Loucy (cell line): Measurements from ENCODE around the gene GADD45B.
"Not testable (repeated sequence)": the region's sequence is repeated elsewhere in the genome, so short reads cannot be mapped to it uniquely, and the experiment has no call there.

Experiments used
- H2AFZ ChIP-seq: fragments of 200-600 bp; sonication (generic); 2 replicates; pipeline ENCODE4 v1.6.0; 2016; ENCODE audit warnings: antibody characterized with exemption, mild to moderate bottlenecking, low read length, moderate library complexity
- H3F3A ChIP-seq: fragments of 200-600 bp; 2 replicates; pipeline ENCODE4 v1.6.0; 2016; ENCODE audit warnings: antibody characterized with exemption, low read depth, mild to moderate bottlenecking
- H3K27me3 ChIP-seq: fragments of 200-600 bp; sonication (generic); 2 replicates; pipeline ENCODE4 v1.6.1; 2014; ENCODE audit warnings: low read length, mild to moderate bottlenecking; ENCODE audit not compliant: insufficient read depth, poor library complexity, severe bottlenecking
- H3K36me3 ChIP-seq: fragments of 200-600 bp; sonication (generic); 2 replicates; pipeline ENCODE4 v1.6.1; 2016; ENCODE audit warnings: low read length; ENCODE audit not compliant: insufficient read depth
- H3K4me1 ChIP-seq: fragments of 200-600 bp; sonication (generic); 2 replicates; pipeline ENCODE4 v1.5.1; 2014; ENCODE audit warnings: low read length, mild to moderate bottlenecking; ENCODE audit not compliant: insufficient read depth, poor library complexity, severe bottlenecking
- H3K4me2 ChIP-seq: fragments of 200-600 bp; sonication (generic); 2 replicates; pipeline ENCODE4 v1.6.0; 2014; ENCODE audit warnings: antibody characterized with exemption, low read length, low read depth, mild to moderate bottlenecking; ENCODE audit not compliant: poor library complexity, severe bottlenecking
- H3K4me3 ChIP-seq: fragments of 200-600 bp; sonication (generic); 2 replicates; pipeline ENCODE4 v1.5.1; 2014; ENCODE audit warnings: low read length, mild to moderate bottlenecking, mixed read lengths; ENCODE audit not compliant: poor library complexity, severe bottlenecking
- H3K79me2 ChIP-seq: fragments of 200-600 bp; sonication (generic); 2 replicates; pipeline ENCODE4 v1.6.1; 2014; ENCODE audit warnings: low read length; ENCODE audit not compliant: insufficient read depth
- H3K9ac ChIP-seq: fragments of 200-600 bp; sonication (generic); 2 replicates; pipeline ENCODE4 v1.6.0; 2014; ENCODE audit warnings: mild to moderate bottlenecking, low read depth, low read length, moderate library complexity; ENCODE audit not compliant: poor library complexity, severe bottlenecking
- H3K9me2 ChIP-seq: fragments of 200-600 bp; sonication (generic); replicated peaks from 2 replicates; pipeline ENCODE4 v1.6.1; 2016; ENCODE audit warnings: low read depth, low read length, mixed read lengths
- H3K9me3 ChIP-seq: fragments of 200-600 bp; sonication (generic); 2 replicates; pipeline ENCODE4 v1.6.1; 2014; ENCODE audit warnings: mild to moderate bottlenecking, antibody characterized with exemption, low read length, low read depth; ENCODE audit not compliant: insufficient read depth
- H4K20me1 ChIP-seq: fragments of 200-600 bp; sonication (generic); 2 replicates; pipeline ENCODE4 v1.6.0; 2014; ENCODE audit warnings: antibody characterized with exemption, low read length, mild to moderate bottlenecking; ENCODE audit not compliant: insufficient read depth, poor library complexity, severe bottlenecking
- CTCF ChIP-seq: fragments of 200-600 bp; sonication (generic); conservative IDR thresholded peaks from 2 replicates; pipeline ENCODE4 v1.5.1; 2014; ENCODE audit warnings: mild to moderate bottlenecking, antibody characterized with exemption, low read length
- EZH2phosphoT487 ChIP-seq: fragments of 200-600 bp; IDR thresholded peaks from 2 replicates; pipeline ENCODE4 v1.6.1; 2018; ENCODE audit warnings: antibody characterized with exemption, mild to moderate bottlenecking, moderate library complexity, borderline replicate concordance

The GADD45B gene

GRCh38 chr19:2517881-2518601, 42.1 kb downstream of the GADD45B start:
- H3K36me3 ChIP-seq = no peaks in the 10 kb centered on the region
- H3K27me3 ChIP-seq = no peaks in the 10 kb centered on the region
- H3K4me1 ChIP-seq = peaks cover 9% of the 10 kb centered on the region
- no peaks in the 10 kb centered on the region for H3F3A ChIP-seq
- H2AFZ ChIP-seq = peak overlapping the region; percentile 84; the same call in 1 of the 2 replicates
- no peaks in the 10 kb centered on the region for H3K9me2 ChIP-seq
- peak overlapping the region; percentile 59 for H3K4me2 ChIP-seq
- H4K20me1 ChIP-seq = no peaks in the 10 kb centered on the region
- H3K9me3 ChIP-seq = no peaks in the 10 kb centered on the region
- H3K4me3 ChIP-seq = peak overlapping the region; percentile 30
- no peak overlapping the region for H3K9ac ChIP-seq
- H3K79me2 ChIP-seq = no peaks in the 10 kb centered on the region
- no peak for TF ChIP-seq CTCF
- no peak for TF ChIP-seq EZH2phosphoT487

GRCh38 chr19:2518856-2519255, 42.9 kb downstream of the GADD45B start:
- not testable (repeated sequence) for H3K36me3 ChIP-seq, H3K79me2 ChIP-seq, H3F3A ChIP-seq, H3K9me2 ChIP-seq, H4K20me1 ChIP-seq, H2AFZ ChIP-seq, H3K9me3 ChIP-seq, H3K27me3 ChIP-seq, H3K4me3 ChIP-seq, H3K9ac ChIP-seq, H3K4me1 ChIP-seq
- H3K4me2 ChIP-seq = peak overlapping the region; percentile 59

DNA sequence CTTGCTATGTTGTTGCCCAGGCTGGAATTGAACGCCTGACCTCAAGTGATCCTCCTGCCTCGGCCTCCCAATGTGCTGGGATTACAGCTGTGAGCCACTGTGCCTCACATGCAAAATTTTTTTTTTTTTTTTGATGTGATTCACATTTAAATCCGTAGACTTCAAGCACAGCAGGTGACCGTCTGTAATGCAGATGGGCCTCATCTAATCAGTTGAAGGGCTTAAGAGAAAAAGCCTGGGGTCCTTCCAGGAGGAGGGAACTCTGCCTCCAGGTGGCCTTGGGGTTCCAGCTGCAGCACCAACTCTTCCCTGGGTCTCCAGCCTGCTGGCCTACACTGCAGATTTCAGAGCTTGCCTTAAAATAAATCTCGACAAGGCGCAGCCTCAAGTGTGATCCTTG, 43.6 kb downstream of the GADD45B start:
- no peak overlapping the region for H3K4me3 ChIP-seq
- H3K9me2 ChIP-seq = no peaks in the 10 kb centered on the region
- H2AFZ ChIP-seq = no peak overlapping the region
- H3K9ac ChIP-seq = no peak overlapping the region
- no peaks in the 10 kb centered on the region for H3K9me3 ChIP-seq
- no peak overlapping the region for H3K4me2 ChIP-seq
- H3K4me1 ChIP-seq = peaks cover 9% of the 10 kb centered on the region
- H3K79me2 ChIP-seq = no peaks in the 10 kb centered on the region
- H4K20me1 ChIP-seq = no peaks in the 10 kb centered on the region
- no peaks in the 10 kb centered on the region for H3K27me3 ChIP-seq
- no peak for TF ChIP-seq EZH2phosphoT487
- TF ChIP-seq CTCF = no peak
- no peaks in the 10 kb centered on the region for H3K36me3 ChIP-seq
- no peaks in the 10 kb centered on the region for H3F3A ChIP-seq
